HL-60 (cell line): ENCODE data around the gene TTC32.

Source experiments
- POLR2AphosphoS5 ChIP-seq: IDR thresholded peaks from 2 replicates; pipeline ENCODE4 v1.6.1; 2012; ENCODE audit warnings: low read depth
- SPI1 ChIP-seq: IDR thresholded peaks from 2 replicates; pipeline ENCODE4 v1.6.1; 2012; ENCODE audit warnings: low read depth, mild to moderate bottlenecking, borderline replicate concordance
- TF ChIP-seq, protein P1 (sequence below): IDR thresholded peaks from one replicate; pipeline ENCODE4 v1.5.1; 2011; ENCODE audit warnings: low read length, control low read depth, inconsistent platforms; ENCODE audit not compliant: insufficient read depth
- TF ChIP-seq, protein P2 (sequence below): IDR thresholded peaks from 2 replicates; pipeline ENCODE4 v1.6.1; 2012; ENCODE audit warnings: low read depth; ENCODE audit not compliant: insufficient replicate concordance

DNA sequence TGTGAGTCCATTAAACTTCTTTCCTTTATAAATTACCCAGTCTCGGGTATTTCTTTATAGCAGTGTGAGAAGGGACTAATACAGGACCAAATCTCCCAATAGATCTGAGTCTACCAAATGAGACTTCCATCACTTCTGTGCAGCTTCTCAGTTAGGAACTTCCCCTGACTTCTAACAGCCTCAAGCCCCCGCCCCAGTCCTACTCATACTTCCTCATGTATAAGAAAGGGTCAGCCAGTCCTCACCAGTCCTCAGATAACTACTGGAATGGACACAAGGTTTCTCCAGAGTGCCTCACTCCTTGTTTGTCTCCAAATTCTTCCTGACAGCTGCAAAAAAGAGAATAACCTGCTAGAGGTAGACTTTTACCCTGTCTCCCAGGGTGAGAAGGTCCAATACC is 19.5 kb downstream of the TTC32 start:
- TF ChIP-seq, protein P1, sequence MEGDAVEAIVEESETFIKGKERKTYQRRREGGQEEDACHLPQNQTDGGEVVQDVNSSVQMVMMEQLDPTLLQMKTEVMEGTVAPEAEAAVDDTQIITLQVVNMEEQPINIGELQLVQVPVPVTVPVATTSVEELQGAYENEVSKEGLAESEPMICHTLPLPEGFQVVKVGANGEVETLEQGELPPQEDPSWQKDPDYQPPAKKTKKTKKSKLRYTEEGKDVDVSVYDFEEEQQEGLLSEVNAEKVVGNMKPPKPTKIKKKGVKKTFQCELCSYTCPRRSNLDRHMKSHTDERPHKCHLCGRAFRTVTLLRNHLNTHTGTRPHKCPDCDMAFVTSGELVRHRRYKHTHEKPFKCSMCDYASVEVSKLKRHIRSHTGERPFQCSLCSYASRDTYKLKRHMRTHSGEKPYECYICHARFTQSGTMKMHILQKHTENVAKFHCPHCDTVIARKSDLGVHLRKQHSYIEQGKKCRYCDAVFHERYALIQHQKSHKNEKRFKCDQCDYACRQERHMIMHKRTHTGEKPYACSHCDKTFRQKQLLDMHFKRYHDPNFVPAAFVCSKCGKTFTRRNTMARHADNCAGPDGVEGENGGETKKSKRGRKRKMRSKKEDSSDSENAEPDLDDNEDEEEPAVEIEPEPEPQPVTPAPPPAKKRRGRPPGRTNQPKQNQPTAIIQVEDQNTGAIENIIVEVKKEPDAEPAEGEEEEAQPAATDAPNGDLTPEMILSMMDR: no peak
- TF ChIP-seq POLR2AphosphoS5 (no peak), SPI1 (no peak)
- TF ChIP-seq, protein P2, sequence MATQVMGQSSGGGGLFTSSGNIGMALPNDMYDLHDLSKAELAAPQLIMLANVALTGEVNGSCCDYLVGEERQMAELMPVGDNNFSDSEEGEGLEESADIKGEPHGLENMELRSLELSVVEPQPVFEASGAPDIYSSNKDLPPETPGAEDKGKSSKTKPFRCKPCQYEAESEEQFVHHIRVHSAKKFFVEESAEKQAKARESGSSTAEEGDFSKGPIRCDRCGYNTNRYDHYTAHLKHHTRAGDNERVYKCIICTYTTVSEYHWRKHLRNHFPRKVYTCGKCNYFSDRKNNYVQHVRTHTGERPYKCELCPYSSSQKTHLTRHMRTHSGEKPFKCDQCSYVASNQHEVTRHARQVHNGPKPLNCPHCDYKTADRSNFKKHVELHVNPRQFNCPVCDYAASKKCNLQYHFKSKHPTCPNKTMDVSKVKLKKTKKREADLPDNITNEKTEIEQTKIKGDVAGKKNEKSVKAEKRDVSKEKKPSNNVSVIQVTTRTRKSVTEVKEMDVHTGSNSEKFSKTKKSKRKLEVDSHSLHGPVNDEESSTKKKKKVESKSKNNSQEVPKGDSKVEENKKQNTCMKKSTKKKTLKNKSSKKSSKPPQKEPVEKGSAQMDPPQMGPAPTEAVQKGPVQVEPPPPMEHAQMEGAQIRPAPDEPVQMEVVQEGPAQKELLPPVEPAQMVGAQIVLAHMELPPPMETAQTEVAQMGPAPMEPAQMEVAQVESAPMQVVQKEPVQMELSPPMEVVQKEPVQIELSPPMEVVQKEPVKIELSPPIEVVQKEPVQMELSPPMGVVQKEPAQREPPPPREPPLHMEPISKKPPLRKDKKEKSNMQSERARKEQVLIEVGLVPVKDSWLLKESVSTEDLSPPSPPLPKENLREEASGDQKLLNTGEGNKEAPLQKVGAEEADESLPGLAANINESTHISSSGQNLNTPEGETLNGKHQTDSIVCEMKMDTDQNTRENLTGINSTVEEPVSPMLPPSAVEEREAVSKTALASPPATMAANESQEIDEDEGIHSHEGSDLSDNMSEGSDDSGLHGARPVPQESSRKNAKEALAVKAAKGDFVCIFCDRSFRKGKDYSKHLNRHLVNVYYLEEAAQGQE: no peak
